ENCODE results near the gene WNT7B.
"Not testable (repeated sequence)": the region's sequence is repeated elsewhere in the genome, so short reads cannot be mapped to it uniquely, and the experiment has no call there.

The WNT7B gene

DNA sequence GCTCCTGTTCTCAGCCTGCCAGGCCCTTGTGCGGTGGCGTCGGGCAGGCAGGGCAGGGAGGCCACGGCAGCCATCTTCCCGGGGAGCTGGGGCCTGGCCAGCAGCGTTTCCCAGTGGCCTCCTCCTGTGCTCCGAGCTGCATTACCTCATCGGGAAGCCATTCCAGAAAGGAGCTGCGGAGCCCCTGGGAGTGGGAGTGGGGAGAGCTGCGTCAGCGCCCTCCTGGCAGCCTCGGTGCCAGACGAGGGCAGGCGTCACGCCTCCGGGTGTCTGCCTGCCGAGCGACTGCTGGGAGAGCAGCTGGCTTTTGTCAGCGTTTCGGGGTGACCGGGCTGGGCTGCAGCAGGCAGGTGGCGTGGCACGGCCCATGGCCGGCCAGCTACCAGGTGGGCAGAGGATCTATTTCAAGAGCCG is 30.9 kb upstream of the WNT7B start:
- DNase-seq, result no peak

GRCh38 chr22:46007003-46007847 is 30.3 kb upstream of the WNT7B start:
- DNase-seq, result no peak

- peak; percentile 99 for DNase-seq
Measured at GRCh38 chr22:46006379-46007002, 29.5 kb upstream of the WNT7B start.

DNA sequence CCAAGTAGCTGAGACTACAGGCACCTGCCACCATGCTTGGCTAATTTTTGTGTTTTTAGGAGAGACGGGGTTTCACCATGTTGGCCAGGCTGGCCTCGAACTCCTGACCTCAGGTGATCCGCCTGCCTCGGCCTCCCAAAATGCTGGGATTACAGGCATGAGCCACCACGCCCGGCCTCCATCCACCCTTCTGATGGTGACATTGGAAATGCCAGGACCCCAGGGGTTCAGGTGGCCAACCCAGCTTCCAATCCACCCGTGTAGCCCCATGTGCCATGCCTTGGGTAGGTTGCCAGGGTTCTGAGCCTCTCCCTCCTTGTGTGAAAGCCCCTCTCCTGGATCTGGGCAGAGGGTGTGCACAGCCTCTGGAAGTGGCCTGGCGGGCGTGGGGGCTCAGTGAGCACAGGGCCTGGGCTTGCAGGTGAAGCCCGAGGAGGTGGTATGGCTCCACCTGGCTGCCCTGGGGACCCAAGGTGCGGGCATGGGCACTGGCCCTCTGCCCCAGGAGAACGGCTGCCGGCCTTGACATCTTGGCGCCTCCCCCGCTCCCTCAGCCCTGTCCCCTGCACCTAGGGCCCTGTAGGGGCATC is 28.2 kb upstream of the WNT7B start:
- not testable (repeated sequence) for DNase-seq

DNA sequence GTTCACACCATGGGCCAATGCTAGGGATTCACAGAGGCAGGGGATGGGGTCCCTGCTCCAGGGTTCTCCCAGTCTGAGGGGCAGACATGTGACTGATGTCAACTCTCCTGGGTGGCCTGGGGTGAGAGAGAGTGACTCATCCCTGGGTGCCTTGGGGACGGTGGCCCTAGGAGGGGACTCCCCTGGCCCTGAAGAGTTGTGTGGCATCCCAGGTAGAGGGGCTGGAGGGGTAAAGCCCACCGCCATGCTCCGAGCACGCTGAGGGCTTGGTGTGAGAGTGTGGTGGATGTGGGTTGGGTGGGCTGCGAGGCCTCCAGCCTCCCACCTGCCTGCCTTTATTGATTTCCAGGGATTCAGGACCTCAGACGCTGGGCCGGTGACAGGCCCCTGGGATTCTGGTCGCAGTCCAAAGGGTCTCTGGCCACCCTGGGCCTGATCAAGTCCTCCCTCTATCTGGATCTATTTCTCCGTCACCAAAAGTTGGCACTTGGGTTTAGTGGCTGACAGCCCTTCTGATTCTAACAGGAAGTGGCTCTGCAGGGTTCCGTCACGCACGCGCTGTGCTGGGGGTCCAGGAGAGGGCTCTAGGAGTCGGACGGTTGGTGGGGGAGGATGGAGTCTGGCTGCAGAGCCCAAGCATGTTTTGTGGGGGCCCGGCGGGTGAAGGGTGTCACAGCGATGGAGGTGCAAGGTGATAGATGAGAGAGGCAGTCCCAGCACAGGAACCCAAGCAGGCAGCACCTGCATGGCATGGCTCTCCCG is 27.3 kb upstream of the WNT7B start:
- DNase-seq, result no peak

DNA sequence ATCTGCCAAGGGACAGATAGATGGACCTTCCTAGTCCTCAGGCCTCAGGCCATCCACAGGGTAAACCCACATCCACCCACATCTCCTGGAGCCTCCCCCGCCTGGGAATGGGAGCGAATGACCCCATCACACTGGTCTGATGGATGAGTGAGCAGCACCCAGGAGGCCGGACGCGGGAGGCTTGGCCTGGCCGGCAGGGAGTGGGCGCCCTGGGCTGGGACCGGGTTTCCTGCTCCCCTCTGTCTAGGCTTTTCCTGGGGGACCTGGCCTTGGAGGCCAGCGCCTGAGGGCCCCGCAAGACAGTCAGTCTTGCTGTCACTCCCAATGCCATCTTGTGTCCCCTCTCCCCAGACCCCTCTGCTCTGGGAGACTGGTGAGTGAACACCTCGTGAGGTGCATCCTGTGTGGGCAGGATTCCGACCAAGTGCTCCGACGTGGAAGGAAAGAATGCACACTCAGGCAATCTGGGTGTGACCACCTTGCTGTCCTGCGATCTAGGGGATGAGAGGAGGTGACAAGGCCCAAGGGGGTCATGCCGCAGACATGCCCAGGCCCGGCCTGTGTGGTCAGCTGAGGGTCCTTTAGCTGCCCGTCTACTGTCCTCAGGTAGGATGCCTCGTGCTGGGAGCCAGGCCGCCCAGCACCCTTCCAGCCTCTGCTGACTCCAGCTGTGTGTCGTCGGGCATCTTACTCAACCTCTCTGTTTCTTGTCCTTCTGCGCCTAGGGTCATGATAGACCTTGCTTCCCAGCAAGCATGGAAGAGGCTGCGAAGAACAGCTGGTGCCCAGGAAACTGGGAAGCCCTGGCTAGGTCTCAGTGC is 26.5 kb upstream of the WNT7B start:
- DNase-seq, result no peak

- DNase-seq, result no peak
Measured at GRCh38 chr22:46002757-46003270, 25.9 kb upstream of the WNT7B start.

GRCh38 chr22:46001426-46002106 is 24.6 kb upstream of the WNT7B start:
- DNase-seq, result no peak

GRCh38 chr22:46001046-46001425 is 24.1 kb upstream of the WNT7B start:
- DNase-seq, result no peak

DNA sequence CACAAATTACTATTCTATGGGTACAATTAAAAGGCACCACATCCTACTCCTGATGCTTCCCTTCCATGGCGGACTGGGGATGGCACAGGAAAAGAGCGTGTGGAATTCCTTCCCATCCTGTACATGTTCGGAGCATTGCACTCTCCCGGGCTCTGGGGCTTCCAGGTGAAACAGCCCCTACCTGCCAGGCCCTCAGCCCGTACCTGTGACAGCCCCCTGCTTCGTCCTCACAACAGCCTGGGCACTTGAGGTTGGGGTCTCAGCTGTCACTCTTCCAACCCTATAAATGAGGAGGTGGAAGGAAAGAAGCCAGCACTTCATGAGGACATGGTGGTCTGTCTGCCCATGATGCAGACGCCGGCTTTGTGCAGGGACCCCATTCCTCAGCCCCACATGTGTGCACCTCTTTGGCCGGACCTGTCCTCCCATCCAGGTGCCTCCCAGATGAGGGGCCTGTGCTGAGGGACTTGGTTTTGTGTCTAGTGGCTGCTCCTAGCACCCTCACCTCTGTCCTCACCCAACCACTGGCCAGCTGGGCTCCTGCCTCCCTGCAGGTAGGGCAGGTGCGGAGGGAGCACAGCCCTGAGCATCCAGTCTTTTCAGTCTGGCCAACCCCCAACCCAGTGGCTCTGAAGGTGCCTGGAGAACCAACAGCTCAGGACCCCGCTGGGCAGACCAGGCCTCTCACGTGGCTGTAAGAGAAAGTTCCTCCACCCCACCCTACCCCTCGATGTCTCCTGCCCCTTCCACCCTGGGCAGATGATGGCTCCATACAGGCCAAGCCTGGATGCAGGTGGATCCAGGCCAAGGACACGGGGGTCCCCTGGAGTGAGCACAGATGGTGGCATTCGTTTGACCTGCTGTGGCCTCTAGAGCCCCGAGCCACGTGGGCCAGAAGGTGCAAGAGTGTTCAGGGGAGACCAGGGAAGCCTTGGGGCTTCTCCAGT is 23.4 kb upstream of the WNT7B start:
- no peak for DNase-seq

DNA sequence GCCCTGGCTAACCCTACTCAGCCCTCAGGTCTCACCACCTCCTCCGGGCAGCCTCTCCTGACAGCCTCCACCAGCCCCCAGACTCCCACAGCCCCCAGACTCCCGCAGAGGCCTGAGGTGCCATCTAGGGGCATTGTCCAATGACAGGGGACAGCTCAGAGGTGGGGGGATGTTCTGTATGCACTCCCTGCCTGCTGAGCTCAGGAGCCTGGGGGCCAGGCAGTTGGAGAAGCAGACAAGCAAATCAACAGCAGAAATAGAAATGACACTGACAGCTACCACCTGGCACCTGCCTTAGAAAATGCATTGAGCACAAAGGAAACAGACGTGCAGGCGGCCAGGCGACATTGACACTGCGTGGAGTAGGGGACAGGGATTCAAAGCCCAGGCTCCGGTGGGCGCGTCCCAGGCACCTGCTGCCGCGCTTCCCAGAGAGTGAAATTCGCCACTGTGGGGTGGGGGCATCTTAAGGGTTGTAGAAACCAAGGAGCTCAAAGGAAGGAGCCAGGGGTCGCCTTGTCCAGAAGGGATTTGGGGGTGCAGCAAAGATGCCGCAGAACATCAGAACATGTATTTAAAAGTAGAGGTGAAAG is 22.5 kb upstream of the WNT7B start:
- DNase-seq, result no peak

- no peak for DNase-seq
Measured at GRCh38 chr22:45998638-45999378, 21.8 kb upstream of the WNT7B start.

GRCh38 chr22:45997777-45998637 is 21.0 kb upstream of the WNT7B start:
- DNase-seq, result no peak

DNA sequence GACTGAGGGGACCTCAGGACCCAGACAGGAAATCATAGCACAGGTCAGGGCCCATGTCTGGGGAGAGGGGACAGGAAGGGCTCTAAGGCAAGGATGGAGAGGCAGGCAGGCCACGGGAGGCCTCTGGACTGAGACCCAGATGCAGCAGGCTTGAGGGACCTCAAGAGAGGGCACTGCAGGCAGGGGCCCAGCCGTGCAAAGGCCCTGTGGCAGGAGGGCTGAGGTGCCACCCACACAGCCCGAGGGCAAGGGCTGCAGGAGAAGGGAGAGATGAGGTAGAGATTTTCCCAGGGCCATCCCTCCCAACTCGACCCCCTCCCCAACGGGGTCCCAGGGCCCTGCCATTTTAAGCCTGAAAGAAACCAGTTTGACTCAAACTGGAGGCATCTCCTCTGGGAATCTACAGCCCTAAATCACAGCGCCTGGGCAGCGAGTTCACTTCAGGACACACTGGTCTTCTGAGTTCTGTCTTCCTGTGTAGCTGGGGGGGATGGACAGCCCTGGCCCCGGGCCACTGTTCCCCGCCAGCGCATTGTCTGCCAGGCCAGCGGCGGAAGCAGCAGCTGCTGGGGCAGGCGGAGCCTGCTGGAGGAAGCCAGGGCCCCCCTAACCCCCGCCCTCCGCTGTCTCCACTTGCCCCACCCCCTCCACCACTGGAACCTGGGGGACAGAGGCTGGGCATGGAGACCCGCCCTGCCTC is 20.3 kb upstream of the WNT7B start:
- no peak for DNase-seq

DNA sequence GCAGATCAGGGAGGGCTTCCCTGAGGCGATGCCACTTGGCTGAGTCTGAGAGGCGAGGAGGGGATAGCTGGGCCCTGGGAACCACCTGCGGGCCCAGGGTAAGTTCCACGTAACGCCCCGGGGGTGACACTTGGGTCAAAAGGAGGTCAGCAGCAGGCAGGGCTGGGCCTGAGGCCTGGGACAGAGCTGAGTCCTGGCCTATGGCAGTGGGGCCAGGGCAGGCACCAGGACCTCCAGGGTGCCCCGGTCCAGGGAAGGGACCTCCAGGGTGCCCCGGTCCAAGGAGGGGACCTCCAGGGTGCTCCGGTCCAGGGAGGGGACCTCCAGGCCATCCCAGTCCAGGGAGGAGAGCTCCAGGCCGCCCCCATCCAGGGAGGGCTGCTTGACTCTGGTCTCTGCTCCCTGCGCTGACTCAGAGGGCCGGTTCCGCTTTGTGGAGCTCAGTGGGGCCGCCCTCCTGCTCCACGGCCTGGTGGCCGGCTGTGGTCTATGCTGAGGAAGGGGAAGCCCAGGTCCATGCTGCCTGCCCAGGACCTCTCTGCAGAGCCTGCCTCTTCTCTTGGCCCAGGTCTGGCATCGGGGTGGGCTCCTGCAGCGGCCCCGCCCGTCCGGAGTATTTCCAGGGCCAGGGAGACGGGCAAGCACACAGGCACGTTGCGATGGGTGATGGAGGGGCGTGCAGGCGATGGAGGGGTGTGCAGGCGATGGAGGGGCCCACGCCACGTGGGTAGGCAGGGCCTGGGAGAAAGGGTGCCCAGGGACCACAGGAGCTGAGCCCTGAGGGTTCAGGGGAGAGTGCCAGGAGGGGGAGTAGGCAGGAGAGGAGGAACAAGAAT is 19.5 kb upstream of the WNT7B start:
- no peak for DNase-seq

DNA sequence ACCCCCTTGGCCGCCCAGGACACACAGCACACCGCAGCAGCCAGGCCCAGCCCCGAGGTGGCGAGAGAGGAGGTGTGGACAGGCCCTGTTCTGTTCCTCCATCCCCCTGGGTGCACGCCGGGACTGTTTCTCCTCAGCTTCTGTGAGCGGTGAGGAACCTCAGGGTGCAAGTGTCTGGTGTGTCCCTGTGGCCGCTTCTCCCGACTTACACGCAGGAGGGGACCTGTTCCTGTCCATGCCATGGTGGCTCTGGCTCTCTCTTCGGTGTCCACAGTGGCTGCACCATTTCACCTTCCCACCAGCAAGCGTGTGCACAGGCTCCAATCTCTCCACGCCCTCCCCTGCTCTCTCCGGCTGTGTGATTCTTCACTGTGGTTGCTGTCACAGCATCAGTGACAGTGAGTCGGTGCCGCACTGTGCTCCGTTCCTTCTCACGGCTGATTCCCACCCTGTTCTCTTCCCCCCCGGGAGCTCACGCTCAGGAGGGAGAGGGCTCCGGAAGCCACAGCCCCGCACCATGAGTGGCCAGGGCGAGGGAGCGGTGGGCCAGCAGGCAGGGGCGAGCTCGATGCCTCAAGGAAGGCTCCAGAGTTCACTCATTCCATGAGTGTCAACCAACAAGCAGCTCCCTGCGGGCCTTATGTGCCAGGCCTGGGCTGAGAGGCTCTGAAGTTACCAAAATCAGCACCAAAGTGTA is 18.6 kb upstream of the WNT7B start:
- DNase-seq, result no peak

All from activated CD8-positive, alpha-beta memory T cell treated with anti-CD3 and anti-CD28 coated beads, Interleukin-2, amount 50 U/mL, for 48 hours (primary cell).